ENCODE measurements around the gene CLDND2.

DNA sequence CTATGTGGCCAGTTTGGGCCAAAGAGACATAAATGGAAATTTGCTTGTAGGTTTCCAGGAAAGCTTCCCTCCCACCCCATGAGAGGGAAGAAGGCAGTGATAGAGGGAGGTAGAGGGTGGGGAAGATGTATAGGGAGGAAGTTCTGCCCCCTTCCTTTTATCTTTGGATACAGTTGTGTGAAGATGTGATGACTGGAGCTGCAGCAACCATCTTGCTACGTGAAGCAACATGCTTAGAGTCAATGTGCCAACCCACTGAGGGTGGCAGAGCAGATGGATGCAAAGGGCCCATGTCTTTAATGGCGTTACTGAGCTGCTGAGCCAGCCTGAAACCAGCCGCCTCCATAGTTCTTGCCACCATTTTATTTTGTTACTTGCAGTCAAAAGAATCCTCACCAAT lies 37.6 kb downstream of the CLDND2 start:
- TF ChIP-seq SUZ12 (IDR thresholded peaks at IDR 0.05; ENCODE audit: extremely low read depth, insufficient read depth, insufficient read length) (no peak), ZNF274 (IDR thresholded peaks at IDR 0.05; ENCODE audit: low read depth, low read length) (no peak)
